HepG2 (cell line): ENCODE data around the gene STEAP1B. TPM values are rescaled to one million over a fixed set of nuclear protein-coding genes. Genes with fewer than 3 reads are reported as not detected.
A peak's percentile ranks its signal among the peaks of the same experiment; 100 is the strongest.

Experiments
- BCL6 ChIP-seq: IDR thresholded peaks from 2 replicates; pipeline ENCODE4 v1.6.1; 2016; ENCODE audit warnings: missing genetic modification reagents, missing compliant biosample characterization
- EHMT2 ChIP-seq: fragments of 200-600 bp; sonication (generic); IDR thresholded peaks from 2 replicates; pipeline ENCODE4 v1.7.0; 2017; ENCODE audit warnings: antibody characterized with exemption, low read depth, low read length, borderline replicate concordance
- ELF4 ChIP-seq: sonication (generic); formaldehyde crosslinking; IDR thresholded peaks from 2 replicates; pipeline ENCODE4 v1.5.0; 2020; ENCODE audit warnings: missing genetic modification reagents, mild to moderate bottlenecking, moderate library complexity, borderline replicate concordance
- GTF2F1 ChIP-seq: fragments of 150-350 bp; IDR thresholded peaks from 2 replicates; pipeline ENCODE4 v1.6.1; 2014; ENCODE audit warnings: low read length
- HNRNPL ChIP-seq: fragments of 200-400 bp; formaldehyde crosslinking; IDR thresholded peaks from 2 replicates; pipeline ENCODE4 v1.6.1; 2017; ENCODE audit warnings: mild to moderate bottlenecking, low read depth, low read length
- MAFF ChIP-seq: IDR thresholded peaks from 2 replicates; pipeline ENCODE4 v1.6.1; 2011; ENCODE audit warnings: low read depth, low read length, improper control_type of control experiment
- MEIS2 ChIP-seq: sonication (generic); formaldehyde crosslinking; IDR thresholded peaks from 2 replicates; pipeline ENCODE4 v1.9.0; 2021; ENCODE audit warnings: mild to moderate bottlenecking, missing genetic modification reagents
- RCOR2 ChIP-seq: IDR thresholded peaks from 2 replicates; pipeline ENCODE4 v1.6.1; 2016; ENCODE audit warnings: missing biosample characterization, missing genetic modification reagents
- SP5 ChIP-seq: IDR thresholded peaks from 2 replicates; pipeline ENCODE4 v1.6.1; 2016; ENCODE audit warnings: low read depth, borderline replicate concordance
- STAG1 ChIP-seq: sonication (generic); formaldehyde crosslinking; IDR thresholded peaks from 2 replicates; pipeline ENCODE4 v1.4.0; 2020; ENCODE audit warnings: missing genetic modification reagents
- U2AF1 ChIP-seq: fragments of 200-400 bp; formaldehyde crosslinking; optimal IDR thresholded peaks from 2 replicates; pipeline ENCODE3; 2017; ENCODE audit warnings: mild to moderate bottlenecking, low read depth, low read length
- ZFY ChIP-seq: sonication (generic); formaldehyde crosslinking; IDR thresholded peaks from 2 replicates; pipeline ENCODE4 v1.4.0; 2020; ENCODE audit warnings: missing genetic modification reagents
- ZNF589 ChIP-seq: sonication (generic); formaldehyde crosslinking; conservative IDR thresholded peaks from 2 replicates; pipeline ENCODE4 v1.8.0; 2022; ENCODE audit warnings: mild to moderate bottlenecking, moderate library complexity, missing genetic modification reagents
- ZNF772 ChIP-seq: sonication (generic); formaldehyde crosslinking; IDR thresholded peaks from 2 replicates; pipeline ENCODE4 v1.5.0; 2020; ENCODE audit warnings: mild to moderate bottlenecking, missing genetic modification reagents
- polyA plus RNA-seq, 8 experiments: library from polyadenylated mRNA; depleted of rRNA in 3 of 8; stranded (reverse) in 7 of 8; unstranded in 1 of 8; fragments of >200 nt; fragmentation: Illumina TruSeq in 4 of 8; extraction: Trizol in 4 of 8; gene quantifications; 2 replicates each; pipeline versions ENCODE4 v1.2.1 to v1.2.3, GENCODE V29; 2011 to 2016; ENCODE audit warnings: low read depth in 4 of 8, missing spikeins in 1 of 8, mixed read lengths in 1 of 8; ENCODE audit not compliant: insufficient read depth in 1 of 8
- total RNA-seq, 5 experiments: library from RNA; depleted of rRNA; stranded (reverse); fragments of >200 nt; fragmentation: Illumina TruSeq; extraction: Trizol; gene quantifications; 2 replicates each; pipeline ENCODE4 v1.2.3, GENCODE V29; 2016; ENCODE audit warnings: low read depth in 1 of 5
- TF ChIP-seq, protein P1 (sequence below): sonication (generic); formaldehyde crosslinking; IDR thresholded peaks from 2 replicates; pipeline ENCODE4 v1.9.0; 2022; ENCODE audit warnings: low read depth, missing genetic modification reagents
- TF ChIP-seq, protein P2 (sequence below): sonication (generic); formaldehyde crosslinking; IDR thresholded peaks from 2 replicates; pipeline ENCODE4 v1.4.0; 2020; ENCODE audit warnings: mild to moderate bottlenecking, low read depth, missing genetic modification reagents
- TF ChIP-seq, protein P3 (sequence below): IDR thresholded peaks from 2 replicates; pipeline ENCODE4 v1.6.1; 2016
- TF ChIP-seq, protein P4 (sequence below): IDR thresholded peaks from 2 replicates; pipeline ENCODE4 v1.6.1; 2012; ENCODE audit warnings: low read depth, low read length, improper control_type of control experiment
- TF ChIP-seq, protein P5 (sequence below): sonication (generic); formaldehyde crosslinking; IDR thresholded peaks from 2 replicates; pipeline ENCODE4 v1.5.1; 2020; ENCODE audit warnings: mild to moderate bottlenecking, missing genetic modification reagents, moderate library complexity

Gene STEAP1B
- total and polyA plus RNA-seq, 2 of the 13 experiments (the other 11 are each of a cell fraction or from before 2014, with no cell fraction given), result not detected

DNA sequence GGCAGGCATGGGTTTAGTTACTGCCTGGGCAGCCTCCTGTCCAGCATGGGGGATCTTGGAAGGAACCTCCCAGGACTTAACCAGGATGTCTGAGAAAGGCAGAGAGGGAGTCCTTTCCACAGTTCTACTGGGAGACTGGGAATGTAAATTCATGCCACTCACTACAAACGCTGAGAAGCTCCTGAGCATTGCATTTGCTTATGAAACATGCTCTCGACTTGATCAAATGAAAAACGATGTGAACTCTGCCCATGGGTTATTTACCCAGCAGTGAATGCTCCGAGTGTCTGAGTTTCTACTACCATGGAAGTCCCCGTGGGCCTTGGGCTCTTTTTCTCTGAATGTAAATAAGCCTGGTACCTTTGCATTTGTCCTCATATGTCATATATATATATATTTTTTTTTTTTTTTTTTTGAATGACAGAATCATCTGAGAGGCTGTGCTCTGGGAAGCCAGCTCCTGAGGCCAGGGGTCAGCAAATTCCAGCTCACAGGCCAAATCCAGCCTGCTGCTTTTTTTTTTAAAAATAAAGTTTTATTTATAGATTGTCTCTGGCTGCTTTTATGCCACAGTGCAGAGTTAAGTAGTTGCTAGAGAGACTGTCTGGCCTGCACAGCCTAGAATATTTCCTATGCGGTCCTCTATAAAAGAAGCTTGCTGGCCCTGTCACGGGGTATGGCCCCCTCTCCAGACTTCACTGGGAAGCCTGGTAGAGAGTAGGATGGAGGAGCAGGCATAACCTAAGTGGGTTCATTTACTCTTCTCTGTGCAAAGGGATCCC lies 121.6 kb downstream of the STEAP1B start (continued):
- no peak for TF ChIP-seq U2AF1
- TF ChIP-seq RCOR2 (CRISPR knock-in tag), result no peak
- TF ChIP-seq, protein P1, sequence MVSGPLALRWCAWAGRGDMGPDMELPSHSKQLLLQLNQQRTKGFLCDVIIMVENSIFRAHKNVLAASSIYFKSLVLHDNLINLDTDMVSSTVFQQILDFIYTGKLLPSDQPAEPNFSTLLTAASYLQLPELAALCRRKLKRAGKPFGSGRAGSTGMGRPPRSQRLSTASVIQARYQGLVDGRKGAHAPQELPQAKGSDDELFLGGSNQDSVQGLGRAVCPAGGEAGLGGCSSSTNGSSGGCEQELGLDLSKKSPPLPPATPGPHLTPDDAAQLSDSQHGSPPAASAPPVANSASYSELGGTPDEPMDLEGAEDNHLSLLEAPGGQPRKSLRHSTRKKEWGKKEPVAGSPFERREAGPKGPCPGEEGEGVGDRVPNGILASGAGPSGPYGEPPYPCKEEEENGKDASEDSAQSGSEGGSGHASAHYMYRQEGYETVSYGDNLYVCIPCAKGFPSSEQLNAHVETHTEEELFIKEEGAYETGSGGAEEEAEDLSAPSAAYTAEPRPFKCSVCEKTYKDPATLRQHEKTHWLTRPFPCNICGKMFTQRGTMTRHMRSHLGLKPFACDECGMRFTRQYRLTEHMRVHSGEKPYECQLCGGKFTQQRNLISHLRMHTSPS (CRISPR knock-in tag), result peak; percentile 41; the same call in 1 of the 2 replicates
- TF ChIP-seq MAFF, result no peak
- peak; percentile 22; the same call in 1 of the 2 replicates for TF ChIP-seq ZNF772 (CRISPR knock-in tag)
- TF ChIP-seq EHMT2, result no peak
- no peak for TF ChIP-seq ZNF589 (CRISPR knock-in tag)
- TF ChIP-seq, protein P2, sequence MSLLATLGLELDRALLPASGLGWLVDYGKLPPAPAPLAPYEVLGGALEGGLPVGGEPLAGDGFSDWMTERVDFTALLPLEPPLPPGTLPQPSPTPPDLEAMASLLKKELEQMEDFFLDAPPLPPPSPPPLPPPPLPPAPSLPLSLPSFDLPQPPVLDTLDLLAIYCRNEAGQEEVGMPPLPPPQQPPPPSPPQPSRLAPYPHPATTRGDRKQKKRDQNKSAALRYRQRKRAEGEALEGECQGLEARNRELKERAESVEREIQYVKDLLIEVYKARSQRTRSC (CRISPR knock-in tag), result no peak
- TF ChIP-seq HNRNPL, result no peak
- TF ChIP-seq ELF4 (CRISPR knock-in tag), result no peak
- no peak for TF ChIP-seq STAG1 (CRISPR knock-in tag)
- TF ChIP-seq, protein P3, sequence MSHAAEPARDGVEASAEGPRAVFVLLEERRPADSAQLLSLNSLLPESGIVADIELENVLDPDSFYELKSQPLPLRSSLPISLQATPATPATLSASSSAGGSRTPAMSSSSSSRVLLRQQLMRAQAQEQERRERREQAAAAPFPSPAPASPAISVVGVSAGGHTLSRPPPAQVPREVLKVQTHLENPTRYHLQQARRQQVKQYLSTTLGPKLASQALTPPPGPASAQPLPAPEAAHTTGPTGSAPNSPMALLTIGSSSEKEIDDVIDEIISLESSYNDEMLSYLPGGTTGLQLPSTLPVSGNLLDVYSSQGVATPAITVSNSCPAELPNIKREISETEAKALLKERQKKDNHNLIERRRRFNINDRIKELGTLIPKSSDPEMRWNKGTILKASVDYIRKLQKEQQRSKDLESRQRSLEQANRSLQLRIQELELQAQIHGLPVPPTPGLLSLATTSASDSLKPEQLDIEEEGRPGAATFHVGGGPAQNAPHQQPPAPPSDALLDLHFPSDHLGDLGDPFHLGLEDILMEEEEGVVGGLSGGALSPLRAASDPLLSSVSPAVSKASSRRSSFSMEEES, result 0 out of 2 replicates have a peak, but pooled peaks have one; percentile 25
- peak; percentile 65; the same call in 1 of the 2 replicates for TF ChIP-seq BCL6 (CRISPR knock-in tag)
- TF ChIP-seq GTF2F1, result no peak
- peak; percentile 49 for TF ChIP-seq ZFY
- TF ChIP-seq MEIS2, result 0 out of 2 replicates have a peak, but pooled peaks have one; percentile 25
- no peak for TF ChIP-seq SP5
- TF ChIP-seq, protein P4, sequence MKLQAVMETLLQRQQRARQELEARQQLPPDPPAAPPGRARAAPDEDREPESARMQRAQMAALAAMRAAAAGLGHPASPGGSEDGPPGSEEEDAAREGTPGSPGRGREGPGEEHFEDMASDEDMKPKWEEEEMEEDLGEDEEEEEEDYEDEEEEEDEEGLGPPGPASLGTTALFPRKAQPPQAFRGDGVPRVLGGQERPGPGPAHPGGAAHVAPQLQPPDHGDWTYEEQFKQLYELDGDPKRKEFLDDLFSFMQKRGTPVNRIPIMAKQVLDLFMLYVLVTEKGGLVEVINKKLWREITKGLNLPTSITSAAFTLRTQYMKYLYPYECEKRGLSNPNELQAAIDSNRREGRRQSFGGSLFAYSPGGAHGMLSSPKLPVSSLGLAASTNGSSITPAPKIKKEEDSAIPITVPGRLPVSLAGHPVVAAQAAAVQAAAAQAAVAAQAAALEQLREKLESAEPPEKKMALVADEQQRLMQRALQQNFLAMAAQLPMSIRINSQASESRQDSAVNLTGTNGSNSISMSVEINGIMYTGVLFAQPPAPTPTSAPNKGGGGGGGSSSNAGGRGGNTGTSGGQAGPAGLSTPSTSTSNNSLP, result peak; percentile 96
- TF ChIP-seq, protein P5, sequence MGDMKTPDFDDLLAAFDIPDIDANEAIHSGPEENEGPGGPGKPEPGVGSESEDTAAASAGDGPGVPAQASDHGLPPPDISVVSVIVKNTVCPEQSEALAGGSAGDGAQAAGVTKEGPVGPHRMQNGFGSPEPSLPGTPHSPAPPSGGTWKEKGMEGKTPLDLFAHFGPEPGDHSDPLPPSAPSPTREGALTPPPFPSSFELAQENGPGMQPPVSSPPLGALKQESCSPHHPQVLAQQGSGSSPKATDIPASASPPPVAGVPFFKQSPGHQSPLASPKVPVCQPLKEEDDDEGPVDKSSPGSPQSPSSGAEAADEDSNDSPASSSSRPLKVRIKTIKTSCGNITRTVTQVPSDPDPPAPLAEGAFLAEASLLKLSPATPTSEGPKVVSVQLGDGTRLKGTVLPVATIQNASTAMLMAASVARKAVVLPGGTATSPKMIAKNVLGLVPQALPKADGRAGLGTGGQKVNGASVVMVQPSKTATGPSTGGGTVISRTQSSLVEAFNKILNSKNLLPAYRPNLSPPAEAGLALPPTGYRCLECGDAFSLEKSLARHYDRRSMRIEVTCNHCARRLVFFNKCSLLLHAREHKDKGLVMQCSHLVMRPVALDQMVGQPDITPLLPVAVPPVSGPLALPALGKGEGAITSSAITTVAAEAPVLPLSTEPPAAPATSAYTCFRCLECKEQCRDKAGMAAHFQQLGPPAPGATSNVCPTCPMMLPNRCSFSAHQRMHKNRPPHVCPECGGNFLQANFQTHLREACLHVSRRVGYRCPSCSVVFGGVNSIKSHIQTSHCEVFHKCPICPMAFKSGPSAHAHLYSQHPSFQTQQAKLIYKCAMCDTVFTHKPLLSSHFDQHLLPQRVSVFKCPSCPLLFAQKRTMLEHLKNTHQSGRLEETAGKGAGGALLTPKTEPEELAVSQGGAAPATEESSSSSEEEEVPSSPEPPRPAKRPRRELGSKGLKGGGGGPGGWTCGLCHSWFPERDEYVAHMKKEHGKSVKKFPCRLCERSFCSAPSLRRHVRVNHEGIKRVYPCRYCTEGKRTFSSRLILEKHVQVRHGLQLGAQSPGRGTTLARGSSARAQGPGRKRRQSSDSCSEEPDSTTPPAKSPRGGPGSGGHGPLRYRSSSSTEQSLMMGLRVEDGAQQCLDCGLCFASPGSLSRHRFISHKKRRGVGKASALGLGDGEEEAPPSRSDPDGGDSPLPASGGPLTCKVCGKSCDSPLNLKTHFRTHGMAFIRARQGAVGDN (CRISPR knock-in tag), result no peak
